ENCODE data around the gene PLXNC1.

Gene PLXNC1

GRCh38 chr12:94133964-94134795 lies 14.2 kb upstream of the PLXNC1 start:
- H3K4me3 ChIP-seq (ENCODE audit: low read depth, low read length): no peak overlapping the region

GRCh38 chr12:94135896-94136295 lies 12.5 kb upstream of the PLXNC1 start:
- H3K4me3 ChIP-seq (ENCODE audit: low read depth, low read length): no peak overlapping the region

- H3K4me3 ChIP-seq (ENCODE audit: low read depth, low read length): no peak overlapping the region
These were observed 8.6 kb upstream of the PLXNC1 start for GRCh38 chr12:94139816-94140215.

GRCh38 chr12:94140556-94140955 lies 7.8 kb upstream of the PLXNC1 start:
- H3K4me3 ChIP-seq (ENCODE audit: low read depth, low read length): no peak overlapping the region

- no peak overlapping the region for H3K4me3 ChIP-seq (ENCODE audit: low read depth, low read length)
These were observed 7.2 kb upstream of the PLXNC1 start for GRCh38 chr12:94141004-94141764.

GRCh38 chr12:94141892-94142291 lies 6.5 kb upstream of the PLXNC1 start:
- H3K4me3 ChIP-seq (ENCODE audit: low read depth, low read length): no peak overlapping the region

- H3K4me3 ChIP-seq (ENCODE audit: low read depth, low read length): no peak overlapping the region
These were observed 4.9 kb upstream of the PLXNC1 start for GRCh38 chr12:94143438-94143837.

GRCh38 chr12:94143951-94144350 lies 4.4 kb upstream of the PLXNC1 start:
- H3K4me3 ChIP-seq (ENCODE audit: low read depth, low read length): no peak overlapping the region

GRCh38 chr12:94144781-94145180 lies 3.6 kb upstream of the PLXNC1 start:
- no peak overlapping the region for H3K4me3 ChIP-seq (ENCODE audit: low read depth, low read length)

GRCh38 chr12:94145191-94145983 lies 3.0 kb upstream of the PLXNC1 start:
- H3K4me3 ChIP-seq (ENCODE audit: low read depth, low read length): no peak overlapping the region

GRCh38 chr12:94146166-94146936 lies 2.0 kb upstream of the PLXNC1 start:
- H3K4me3 ChIP-seq (ENCODE audit: low read depth, low read length): no peak overlapping the region

GRCh38 chr12:94147387-94147990 lies 888 bp upstream of the PLXNC1 start:
- H3K4me3 ChIP-seq (ENCODE audit: low read depth, low read length): peak overlapping the region; percentile 45

- peak overlapping the region; percentile 45 for H3K4me3 ChIP-seq (ENCODE audit: low read depth, low read length)
These were observed 352 bp downstream of the PLXNC1 start for GRCh38 chr12:94148739-94149118.

- peak overlapping the region; percentile 43 for H3K4me3 ChIP-seq (ENCODE audit: low read depth, low read length)
These were observed 873 bp downstream of the PLXNC1 start for GRCh38 chr12:94149119-94149780.

GRCh38 chr12:94149781-94150239 lies 1.4 kb downstream of the PLXNC1 start:
- peak overlapping the region; percentile 43 for H3K4me3 ChIP-seq (ENCODE audit: low read depth, low read length)

- H3K4me3 ChIP-seq (ENCODE audit: low read depth, low read length): peak overlapping the region; percentile 33
These were observed 2.1 kb downstream of the PLXNC1 start for GRCh38 chr12:94150240-94151121.

GRCh38 chr12:94151582-94151981 lies 3.2 kb downstream of the PLXNC1 start:
- H3K4me3 ChIP-seq (ENCODE audit: low read depth, low read length): no peak overlapping the region

GRCh38 chr12:94152292-94153078 lies 4.1 kb downstream of the PLXNC1 start:
- no peak overlapping the region for H3K4me3 ChIP-seq (ENCODE audit: low read depth, low read length)

Data from iPS-11a (cell line).